Parathyroid adenoma (tissue), 2 donors: ENCODE results near the gene MANSC1.

Source experiments
- H2AFZ ChIP-seq: fragments of 300-600 bp; sonication (generic); one replicate; pipeline ENCODE4 v1.7.0; 2017; ENCODE audit warnings: antibody characterized with exemption, mild to moderate bottlenecking
- H3K27ac ChIP-seq: fragments of 300-600 bp; sonication (generic); one replicate; pipeline ENCODE4 v1.7.0; 2017
- H3K27me3 ChIP-seq: fragments of 300-600 bp; sonication (generic); one replicate; pipeline ENCODE4 v1.7.0; 2017; ENCODE audit warnings: low read length; ENCODE audit not compliant: control insufficient read depth, insufficient read depth
- H3K36me3 ChIP-seq: fragments of 300-600 bp; sonication (generic); one replicate; pipeline ENCODE4 v1.7.0; 2017; ENCODE audit warnings: low read length; ENCODE audit not compliant: control insufficient read depth, insufficient read depth
- H3K4me1 ChIP-seq: fragments of 300-600 bp; sonication (generic); one replicate; pipeline ENCODE4 v1.7.0; 2017; ENCODE audit warnings: control low read depth
- H3K4me2 ChIP-seq: fragments of 300-600 bp; sonication (generic); one replicate; pipeline ENCODE4 v1.7.0; 2017; ENCODE audit warnings: low read length
- H3K4me3 ChIP-seq: fragments of 300-600 bp; sonication (generic); one replicate; pipeline ENCODE4 v1.7.0; 2017; ENCODE audit warnings: low read depth, low read length
- H3K79me2 ChIP-seq: fragments of 300-600 bp; sonication (generic); one replicate; pipeline ENCODE4 v1.7.0; 2017; ENCODE audit warnings: control low read depth
- H3K9ac ChIP-seq: fragments of 300-600 bp; sonication (generic); one replicate; pipeline ENCODE4 v1.7.0; 2017; ENCODE audit warnings: mild to moderate bottlenecking
- H3K9me3 ChIP-seq: fragments of 300-600 bp; sonication (generic); one replicate; pipeline ENCODE4 v1.7.0; 2017; ENCODE audit warnings: low read length; ENCODE audit not compliant: control insufficient read depth
- CTCF ChIP-seq: fragments of 300-600 bp; sonication (generic); IDR thresholded peaks from one replicate; pipeline ENCODE4 v1.7.0; 2017; ENCODE audit warnings: antibody characterized with exemption, mild to moderate bottlenecking
- donor health status: primary hyperparathyroidism.

The MANSC1 gene

GRCh38 chr12:12301122-12301521 lies 48.9 kb downstream of the MANSC1 start:
- Histone ChIP-seq H3K4me1 (no peaks in the 10 kb centered on the region), H2AFZ (no peak overlapping the region), H3K79me2 (no peaks in the 10 kb centered on the region), H3K36me3 (no peaks in the 10 kb centered on the region), H3K4me2 (no peak overlapping the region), H3K27ac (no peak overlapping the region), H3K9ac (no peak overlapping the region), H3K9me3 (no peaks in the 10 kb centered on the region), H3K27me3 (no peaks in the 10 kb centered on the region), H3K4me3 (no peak overlapping the region)
- TF ChIP-seq CTCF: no peak

- Histone ChIP-seq H2AFZ (peak overlapping the region; percentile 74), H3K4me3 (no peak overlapping the region), H3K4me1 (peaks cover 7% of the 10 kb centered on the region), H3K9me3 (no peaks in the 10 kb centered on the region), H3K79me2 (no peaks in the 10 kb centered on the region), H3K27ac (no peak overlapping the region), H3K4me2 (no peak overlapping the region), H3K9ac (no peak overlapping the region), H3K36me3 (no peaks in the 10 kb centered on the region), H3K27me3 (no peaks in the 10 kb centered on the region)
- TF ChIP-seq CTCF: no peak
These were observed 52.7 kb downstream of the MANSC1 start for GRCh38 chr12:12297201-12297830.

- TF ChIP-seq CTCF: no peak
- H3K4me1 ChIP-seq: peaks cover 7% of the 10 kb centered on the region
- H3K4me3 ChIP-seq: no peak overlapping the region
- H3K4me2 ChIP-seq: no peak overlapping the region
- no peaks in the 10 kb centered on the region for H3K9me3 ChIP-seq
- no peak overlapping the region for H3K27ac ChIP-seq
- no peaks in the 10 kb centered on the region for H3K36me3 ChIP-seq
- H3K9ac ChIP-seq: no peak overlapping the region
- H3K79me2 ChIP-seq: no peaks in the 10 kb centered on the region
- peak overlapping the region; percentile 69 for H2AFZ ChIP-seq
- no peaks in the 10 kb centered on the region for H3K27me3 ChIP-seq
These were observed 55.6 kb downstream of the MANSC1 start for GRCh38 chr12:12294215-12295005.

- Histone ChIP-seq H3K4me2 (no peak overlapping the region), H3K79me2 (no peaks in the 10 kb centered on the region), H2AFZ (no peak overlapping the region), H3K9ac (no peak overlapping the region), H3K27ac (no peak overlapping the region), H3K27me3 (no peaks in the 10 kb centered on the region), H3K4me3 (no peak overlapping the region), H3K4me1 (peaks cover 7% of the 10 kb centered on the region), H3K9me3 (no peaks in the 10 kb centered on the region), H3K36me3 (no peaks in the 10 kb centered on the region)
- TF ChIP-seq CTCF: no peak
These were observed 59.8 kb downstream of the MANSC1 start for GRCh38 chr12:12290206-12290605.
